ENCODE data around the gene FHAD1. TPM values are rescaled to one million over a fixed set of nuclear protein-coding genes. Genes with fewer than 3 reads are reported as not detected.

Gene FHAD1
- total RNA-seq, 1 experiment from 2014 or later: 3.5 TPM

- Histone ChIP-seq H3K9ac (ENCODE audit: low read length) (no peak overlapping the region), H3K27ac (ENCODE audit: low read depth, low read length) (no peak overlapping the region), H3K4me1 (ENCODE audit: control insufficient read depth in 1 of 2, insufficient read depth in 2 of 2, low read length in 2 of 2) (peaks cover 0 to 6% of the 10 kb centered on the region in 2 experiments; a peak in 2 of 4 replicates), H3K4me2 (ENCODE audit: low read length) (no peak overlapping the region), H3K4me3 (replicated peaks in 1 of 2; ENCODE audit: low read depth in 1 of 2, low read length in 2 of 2) (no peak overlapping the region), H3K9me2 (ENCODE audit: insufficient read depth) (no peaks in the 10 kb centered on the region), H2AFZ (ENCODE audit: low read depth, low read length, poor library complexity, severe bottlenecking) (no peak overlapping the region), H3K27me3 (ENCODE audit: insufficient read depth, low read length) (no peaks in the 10 kb centered on the region), H3K36me3 (ENCODE audit: control insufficient read depth in 1 of 2, insufficient read depth in 2 of 2, low read length in 2 of 2) (no peaks in the 10 kb centered on the region), H3K9me3 (ENCODE audit: control insufficient read depth in 1 of 2, insufficient read depth in 1 of 2, low read depth in 1 of 2, low read length in 2 of 2) (no peaks in the 10 kb centered on the region), H3K79me2 (ENCODE audit: insufficient read depth, low read length) (no peaks in the 10 kb centered on the region), H4K20me1 (ENCODE audit: insufficient read depth) (no peaks in the 10 kb centered on the region)
- intact Hi-C loops (cut with micrococcal nuclease): loop anchor here (10.0 kb wide), 1 partner anchor 741 kb away; no protein-coding TSS in a partner anchor
- no TSS peak for BruUV-seq (replicated peaks)
- ChIA-PET CTCF (interaction anchor here (0.6 to 2.9 kb wide), 5 partner anchors 18 to 574 kb away, joined by 3 to 19 read pairs (median 3); no protein-coding TSS in a partner anchor), RAD21 (ENCODE audit: low non-redundant PET in 1 of 2, low total read pairs in 2 of 2, uncharacterized antibody in 2 of 2, unreplicated experiment in 2 of 2) (interaction anchor here (1.0 to 1.5 kb wide), 2 partner anchors 177 kb away, joined by 3 to 7 read pairs; no protein-coding TSS in a partner anchor), POLR2A (no interaction called here)
- TF ChIP-seq ZBTB33 (IDR thresholded peaks at IDR 0.05; ENCODE audit: extremely low read depth, insufficient replicate concordance, low read length): no peak
- no peak for TF ChIP-seq JUND (IDR thresholded peaks at IDR 0.05)
- TF ChIP-seq EZH2phosphoT487 (IDR thresholded peaks at IDR 0.05; ENCODE audit: borderline replicate concordance): no peak
- no peak for TF ChIP-seq CTCF (IDR thresholded peaks at IDR 0.05 in 2 of 3, conservative IDR thresholded peaks at IDR 0.05 in 1 of 3; ENCODE audit: borderline replicate concordance in 1 of 3, insufficient read depth in 1 of 3, low read depth in 2 of 3, low read length in 2 of 3)
- no peak for TF ChIP-seq POLR2A (IDR thresholded peaks at IDR 0.05; ENCODE audit: borderline replicate concordance, extremely low read depth, insufficient read depth, insufficient read length)
- TF ChIP-seq REST (IDR thresholded peaks at IDR 0.05; ENCODE audit: low read depth): no peak
- no peak for TF ChIP-seq YY1 (IDR thresholded peaks at IDR 0.05; ENCODE audit: extremely low read depth, insufficient replicate concordance, low read depth, low read length)
- TF ChIP-seq MAX (IDR thresholded peaks at IDR 0.05): no peak
- TF ChIP-seq CEBPB (IDR thresholded peaks at IDR 0.05; ENCODE audit: low read depth): no peak
- TF ChIP-seq SIN3A (IDR thresholded peaks at IDR 0.05; ENCODE audit: low read depth): no peak
- TF ChIP-seq EZH2 (IDR thresholded peaks at IDR 0.05): no peak
- TF ChIP-seq ELF1 (IDR thresholded peaks at IDR 0.05; ENCODE audit: borderline replicate concordance, low read depth): no peak
- TF ChIP-seq RAD21 (IDR thresholded peaks at IDR 0.05; ENCODE audit: low read depth): no peak
- TF ChIP-seq FOSL1 (IDR thresholded peaks at IDR 0.05; ENCODE audit: low read depth): no peak
- TF ChIP-seq SP1 (IDR thresholded peaks at IDR 0.05; ENCODE audit: low read depth): no peak
- TF ChIP-seq CBX3 (IDR thresholded peaks at IDR 0.05; ENCODE audit: low read depth): no peak
- TF ChIP-seq ATF3 (IDR thresholded peaks at IDR 0.05): no peak
- no peak for TF ChIP-seq EGR1 (IDR thresholded peaks at IDR 0.05; ENCODE audit: low read depth)
- no peak for TF ChIP-seq ZFX (IDR thresholded peaks at IDR 0.05)
- TF ChIP-seq POLR2AphosphoS5 (IDR thresholded peaks at IDR 0.05; ENCODE audit: low read depth, low read length): no peak
- DNase-seq (ENCODE audit: low read depth, low spot score) (no peak), ATAC-seq (no peak)
These were observed 58.4 kb downstream of the FHAD1 start for GRCh38 chr1:15305468-15305770.

Measured in HCT116 (cell line).